H1 (cell line): ENCODE results near the gene SND1. TPM values are rescaled to one million over a fixed set of nuclear protein-coding genes. Genes with fewer than 3 reads are reported as not detected.

ENCODE experiments used
- CTCF ChIA-PET: fragments of 300-600 bp; sonication (Branson Sonifier 250); formaldehyde crosslinking; loops from one replicate; lab custom pipeline; 2021; ENCODE audit not compliant: partially characterized antibody; lab: Charles Lee
- POLR2A ChIA-PET: fragments of 300-600 bp; sonication (Branson Sonifier 250); formaldehyde crosslinking; loops from one replicate; lab custom pipeline; 2021; ENCODE audit warnings: inconsistent platforms; ENCODE audit not compliant: partially characterized antibody; lab: Charles Lee
- DNase-seq, 2 experiments: peaks; one replicate each; pipeline versions ENCODE4 v3.0.0 to v3.0.0-alpha.2; 2010 to 2022; ENCODE audit warnings: low spot score in 2 of 2, low read depth in 1 of 2, mixed read lengths in 1 of 2
- FAIRE-seq: peaks from 2 replicates; lab custom pipeline; 2011; peaks lifted over from hg19 to GRCh38; lab: Jason Lieb, UNC
- H2AFZ ChIP-seq: 2 replicates; pipeline ENCODE4 v1.8.1; 2012; ENCODE audit warnings: low read length, inconsistent platforms
- H2AK5ac ChIP-seq: 2 replicates; pipeline ENCODE4 v1.6.1; 2013; ENCODE audit warnings: low read depth, low read length
- H2BK120ac ChIP-seq: replicated peaks from 2 replicates; pipeline ENCODE3; 2013; ENCODE audit warnings: low read depth, low read length, inconsistent platforms
- H2BK12ac ChIP-seq: 2 replicates; pipeline ENCODE4 v1.6.1; 2013; ENCODE audit warnings: low read depth, low read length
- H2BK15ac ChIP-seq: 2 replicates; pipeline ENCODE4 v1.6.1; 2013; ENCODE audit warnings: low read length
- H2BK20ac ChIP-seq: 2 replicates; pipeline ENCODE4 v1.6.1; 2013; ENCODE audit warnings: low read length
- H2BK5ac ChIP-seq: 2 replicates; pipeline ENCODE4 v1.6.1; 2013; ENCODE audit warnings: low read depth, low read length
- H3K14ac ChIP-seq: 2 replicates; pipeline ENCODE4 v1.6.1; 2013; ENCODE audit warnings: inconsistent platforms; ENCODE audit not compliant: insufficient read length
- H3K18ac ChIP-seq: 2 replicates; pipeline ENCODE4 v1.6.1; 2013; ENCODE audit warnings: low read length; ENCODE audit errors: extremely low read depth
- H3K23ac ChIP-seq: 2 replicates; pipeline ENCODE4 v1.6.1; 2013; ENCODE audit warnings: inconsistent platforms; ENCODE audit not compliant: insufficient read length
- H3K23me2 ChIP-seq: 2 replicates; pipeline ENCODE4 v1.6.1; 2013; ENCODE audit warnings: low read depth, low read length
- H3K27ac ChIP-seq: 2 replicates; pipeline ENCODE4 v1.6.1; 2011; ENCODE audit warnings: low read depth, low read length, inconsistent platforms
- H3K27me3 ChIP-seq, 4 experiments: replicated peaks in 1 of 4; 1 replicate in 1 of 4; 2 replicates in 3 of 4; pipeline versions ENCODE4 v1.6.1 to v1.8.1; 2011 to 2013; ENCODE audit warnings: low read length in 3 of 4, mild to moderate bottlenecking in 3 of 4, inconsistent platforms in 2 of 4, mixed read lengths in 2 of 4, moderate library complexity in 1 of 4; ENCODE audit not compliant: control insufficient read depth in 3 of 4, insufficient read depth in 3 of 4; ENCODE audit errors: extremely low read depth in 1 of 4
- H3K36me3 ChIP-seq, 4 experiments: 2 replicates each; pipeline versions ENCODE4 v1.6.1 to v1.8.1; 2011 to 2013; ENCODE audit warnings: mild to moderate bottlenecking in 4 of 4, low read length in 3 of 4, moderate library complexity in 2 of 4, control low read depth in 1 of 4, inconsistent platforms in 1 of 4; ENCODE audit not compliant: insufficient read depth in 4 of 4, control insufficient read depth in 2 of 4
- H3K4ac ChIP-seq: replicated peaks from 2 replicates; pipeline ENCODE3; 2013; ENCODE audit warnings: low read length, low read depth, mixed read lengths, inconsistent platforms; ENCODE audit not compliant: insufficient read length
- H3K4me1 ChIP-seq, 4 experiments: replicated peaks in 1 of 4; 1 replicate in 1 of 4; 2 replicates in 3 of 4; pipeline versions ENCODE4 v1.6.1 to v1.8.1; 2011 to 2013; ENCODE audit warnings: low read length in 3 of 4, inconsistent platforms in 2 of 4, mixed read lengths in 1 of 4; ENCODE audit not compliant: insufficient read depth in 4 of 4, control insufficient read depth in 3 of 4
- H3K4me2 ChIP-seq, 2 experiments: 2 replicates each; pipeline versions ENCODE4 v1.6.1 to v1.8.1; 2011 to 2013; ENCODE audit warnings: low read depth in 2 of 2, low read length in 2 of 2, control low read depth in 1 of 2, inconsistent platforms in 1 of 2, mild to moderate bottlenecking in 1 of 2; ENCODE audit not compliant: insufficient read depth in 1 of 2
- H3K4me3 ChIP-seq, 4 experiments: fragments of 200-600, 300-600 bp in 1 of 4; sonication (generic), shearing (Covaris generic), sonication (Bioruptor Twin) in 1 of 4; 2 replicates each; pipeline versions ENCODE4 v1.5.1 to v1.8.1; 2011 to 2016; ENCODE audit warnings: low read length in 4 of 4, low read depth in 3 of 4, control low read depth in 2 of 4, inconsistent platforms in 2 of 4, mild to moderate bottlenecking in 2 of 4, mixed read lengths in 1 of 4, moderate library complexity in 1 of 4; ENCODE audit not compliant: insufficient read depth in 2 of 4; ENCODE audit errors: extremely low read depth in 1 of 4
- H3K56ac ChIP-seq: replicated peaks from 2 replicates; pipeline ENCODE3; 2013; ENCODE audit warnings: low read depth, mild to moderate bottlenecking, mixed read lengths, low read length, inconsistent platforms; ENCODE audit not compliant: insufficient read length
- H3K79me1 ChIP-seq: 2 replicates; pipeline ENCODE4 v1.6.1; 2013; ENCODE audit warnings: low read depth, low read length, control low read depth
- H3K79me2 ChIP-seq, 2 experiments: 2 replicates each; pipeline versions ENCODE4 v1.6.1 to v1.8.1; 2012 to 2013; ENCODE audit warnings: low read length in 2 of 2, mild to moderate bottlenecking in 2 of 2, inconsistent platforms in 1 of 2; ENCODE audit not compliant: insufficient read depth in 2 of 2, control insufficient read depth in 1 of 2
- H3K9ac ChIP-seq, 4 experiments: replicated peaks in 1 of 4; 1 replicate in 1 of 4; 2 replicates in 3 of 4; pipeline versions ENCODE4 v1.6.1 to v1.8.1; 2011 to 2013; ENCODE audit warnings: low read depth in 3 of 4, low read length in 3 of 4, control low read depth in 2 of 4, mild to moderate bottlenecking in 2 of 4, moderate library complexity in 2 of 4, inconsistent platforms in 1 of 4; ENCODE audit errors: extremely low read depth in 1 of 4
- H3K9me3 ChIP-seq, 2 experiments: 2 replicates each; pipeline versions ENCODE4 v1.6.1 to v1.8.1; 2012 to 2013; ENCODE audit warnings: mild to moderate bottlenecking in 2 of 2, moderate library complexity in 2 of 2, control low read depth in 1 of 2, inconsistent platforms in 1 of 2, low read depth in 1 of 2, low read length in 1 of 2, mixed read lengths in 1 of 2; ENCODE audit not compliant: insufficient read depth in 2 of 2
- H4K20me1 ChIP-seq, 2 experiments: replicated peaks in 1 of 2; 2 replicates each; pipeline versions ENCODE3 to v1.8.1; 2011 to 2013; ENCODE audit warnings: inconsistent platforms in 2 of 2, low read length in 2 of 2, mild to moderate bottlenecking in 1 of 2; ENCODE audit not compliant: insufficient read depth in 2 of 2, control insufficient read depth in 1 of 2
- H4K5ac ChIP-seq: 2 replicates; pipeline ENCODE4 v1.6.1; 2013; ENCODE audit warnings: low read length, low read depth, mixed read lengths, inconsistent platforms; ENCODE audit not compliant: insufficient read length
- H4K8ac ChIP-seq: 2 replicates; pipeline ENCODE4 v1.8.0; 2013; ENCODE audit warnings: mild to moderate bottlenecking, moderate library complexity, low read length, inconsistent platforms; ENCODE audit not compliant: insufficient read depth; ENCODE audit errors: extremely low read depth
- H4K91ac ChIP-seq: replicated peaks from 2 replicates; pipeline ENCODE3; 2013; ENCODE audit warnings: low read length, mixed read lengths, inconsistent platforms; ENCODE audit not compliant: insufficient read length
- ASH2L ChIP-seq: fragments of 200-600, 300-600 bp; sonication (generic); IDR thresholded peaks from one replicate; pipeline ENCODE4 v1.7.1; 2017; ENCODE audit warnings: low read length
- CBX8 ChIP-seq: fragments of 300-800, 300-1000 bp; sonication (generic); IDR thresholded peaks from 2 replicates; pipeline ENCODE4 v1.7.1; 2016; ENCODE audit warnings: low read depth, low read length, borderline replicate concordance
- EP300 ChIP-seq, 2 experiments: IDR thresholded peaks; 1 replicate in 1 of 2; 2 replicates in 1 of 2; pipeline ENCODE4 v1.6.1; 2011 to 2012; ENCODE audit warnings: low read depth in 2 of 2, low read length in 2 of 2, mild to moderate bottlenecking in 2 of 2, borderline replicate concordance in 1 of 2, inconsistent platforms in 1 of 2, moderate library complexity in 1 of 2
- HDAC6 ChIP-seq: IDR thresholded peaks from one replicate; pipeline ENCODE4 v1.7.1; 2012; ENCODE audit warnings: low read depth, mild to moderate bottlenecking, inconsistent platforms, low read length, moderate library complexity
- MAFK ChIP-seq: IDR thresholded peaks from 2 replicates; pipeline ENCODE4 v1.6.1; 2012; ENCODE audit warnings: low read depth, mild to moderate bottlenecking, improper control_type of control experiment, low read length
- MAX ChIP-seq: IDR thresholded peaks from 2 replicates; pipeline ENCODE4 v1.6.1; 2012; ENCODE audit warnings: inconsistent platforms
- RBBP5 ChIP-seq: IDR thresholded peaks from 2 replicates; pipeline ENCODE4 v1.7.1; 2012; ENCODE audit warnings: low read depth, mild to moderate bottlenecking, inconsistent platforms, low read length, moderate library complexity, borderline replicate concordance
- SIN3A ChIP-seq, 2 experiments: IDR thresholded peaks in 1 of 2; conservative IDR thresholded peaks in 1 of 2; 2 replicates each; pipeline ENCODE4 v1.6.1; 2011 to 2012; ENCODE audit warnings: low read length in 2 of 2, improper control_type of control experiment in 1 of 2, low read depth in 1 of 2, mild to moderate bottlenecking in 1 of 2
- SIRT6 ChIP-seq: IDR thresholded peaks from one replicate; pipeline ENCODE4 v1.7.1; 2012; ENCODE audit warnings: low read length, inconsistent platforms
- SUZ12 ChIP-seq: fragments of 200-600 bp; sonication (generic); IDR thresholded peaks from 2 replicates; pipeline ENCODE4 v1.6.1; 2012; ENCODE audit warnings: mild to moderate bottlenecking, inconsistent platforms, low read length, moderate library complexity, mixed read lengths
- TCF12 ChIP-seq: IDR thresholded peaks from 2 replicates; pipeline ENCODE4 v1.6.1; 2011; ENCODE audit warnings: low read depth, mild to moderate bottlenecking, low read length
- ZNF274 ChIP-seq: IDR thresholded peaks from 2 replicates; pipeline ENCODE4 v1.7.0; 2012; ENCODE audit warnings: low read length, borderline replicate concordance; ENCODE audit errors: extremely low read depth
- WGBS, 2 experiments: shearing (Covaris generic) in 1 of 2; methylation state at CpG; one replicate each; pipeline versions ENCODE4 v1.1.6 to v1.1.7; 2013 to 2015; ENCODE audit warnings: low lambda C conversion rate in 2 of 2, mixed read lengths in 2 of 2, inconsistent platforms in 1 of 2, low coverage in 1 of 2, missing lambda C conversion rate in 1 of 2; ENCODE audit not compliant: insufficient replicate concordance in 2 of 2, insufficient coverage in 1 of 2, insufficient read length in 1 of 2; ENCODE audit errors: extremely low coverage in 1 of 2, missing lambda C conversion rate in 1 of 2; 5-methylcytosine and 5-hydroxymethylcytosine counted together
- polyA plus RNA-seq, 7 experiments: library from polyadenylated mRNA; depleted of rRNA in 3 of 7; stranded (reverse) in 5 of 7; unstranded in 2 of 7; fragments of >200 nt in 5 of 7; fragments of 200-250 nt in 2 of 7; gene quantifications; 1 replicate in 5 of 7; 2 replicates in 1 of 7; 4 replicates in 1 of 7; pipeline versions ENCODE4 v1.2.1 to v1.2.3, GENCODE V29; 2011 to 2013; ENCODE audit warnings: missing spikeins in 2 of 7, mixed read lengths in 2 of 7
- total RNA-seq: library from RNA; stranded (reverse); fragmentation: NEBNext Ultra II Directional; extraction: Animal tissue kit (Norgen Biotek cat#: 25700); gene quantifications from 2 replicates; pipeline ENCODE4 v1.2.1, GENCODE V29; 2021

Gene SND1
- total and polyA plus RNA-seq, 2 of the 8 experiments (the other 6 are each of a cell fraction or from before 2014, with no cell fraction given): 122 to 290 TPM

GRCh38 chr7:128121711-128122530 is 469.9 kb downstream of the SND1 start:
- peaks cover 3 to 8% (median 4%) of the 10 kb centered on the region in 4 experiments; a peak in 6 of 7 replicates for H3K4me1 ChIP-seq
- no peak overlapping the region for H3K56ac ChIP-seq
- no peak overlapping the region for H4K91ac ChIP-seq
- no peaks in the 10 kb centered on the region for H3K79me2 ChIP-seq
- no peak overlapping the region for H2BK20ac ChIP-seq
- H2BK120ac ChIP-seq: no peak overlapping the region
- H3K4me2 ChIP-seq: no peak overlapping the region
- H3K9me3 ChIP-seq: no peaks in the 10 kb centered on the region
- H3K27me3 ChIP-seq: peaks cover 0 to 4% (median 2%) of the 10 kb centered on the region in 4 experiments; a peak in 3 of 7 replicates
- H2AK5ac ChIP-seq: no peak overlapping the region
- no peak overlapping the region for H3K18ac ChIP-seq
- H3K4ac ChIP-seq: no peak overlapping the region
- 0 out of 2 replicates have a peak overlapping the region, but pooled peaks have one; percentile 29 for H2AFZ ChIP-seq
- H4K20me1 ChIP-seq: no peaks in the 10 kb centered on the region
- no peaks in the 10 kb centered on the region for H3K23me2 ChIP-seq
- no peak overlapping the region for H4K8ac ChIP-seq
- no peak overlapping the region for H4K5ac ChIP-seq
- H3K27ac ChIP-seq: no peak overlapping the region
- WGBS, 2 experiments: 90% methylated on average over 20 of the region's 21 CpGs; no CpG with 5 or more reads in 1 of the 2 experiments
- H3K4me3 ChIP-seq: no peak overlapping the region
- H3K9ac ChIP-seq: no peak overlapping the region
- FAIRE-seq: no peak
- no peaks in the 10 kb centered on the region for H3K36me3 ChIP-seq
- ChIA-PET POLR2A (interaction anchor here (3.7 kb wide), 1 partner anchor 17 kb away, joined by 13 read pairs; no protein-coding TSS in a partner anchor), CTCF (interaction anchor here (1.0 to 5.3 kb wide), 7 partner anchors 14 to 89 kb away, joined by 3 to 48 read pairs (median 4); no protein-coding TSS in a partner anchor)
- no peak overlapping the region for H3K14ac ChIP-seq
- no peaks in the 10 kb centered on the region for H3K79me1 ChIP-seq
- H2BK5ac ChIP-seq: no peak overlapping the region
- no peak overlapping the region for H2BK12ac ChIP-seq
- H2BK15ac ChIP-seq: no peak overlapping the region
- no peak for DNase-seq
- H3K23ac ChIP-seq: no peak overlapping the region
- TF ChIP-seq SUZ12 (no peak), EP300 (IDR thresholded peaks at IDR 0.05; ENCODE audit: borderline replicate concordance in 1 of 2, low read depth in 2 of 2, low read length in 2 of 2) (no peak), TCF12 (no peak), MAX (no peak), HDAC6 (no peak), SIN3A (conservative IDR thresholded peaks at IDR 0.05 in 1 of 2, IDR thresholded peaks at IDR 0.05 in 1 of 2; ENCODE audit: low read depth in 1 of 2, low read length in 2 of 2) (no peak), CBX8 (no peak), RBBP5 (no peak), ZNF274 (no peak), ASH2L (no peak), MAFK (no peak), SIRT6 (no peak)
